ENCODE data around the gene PIK3R3.

PIK3R3 gene

DNA sequence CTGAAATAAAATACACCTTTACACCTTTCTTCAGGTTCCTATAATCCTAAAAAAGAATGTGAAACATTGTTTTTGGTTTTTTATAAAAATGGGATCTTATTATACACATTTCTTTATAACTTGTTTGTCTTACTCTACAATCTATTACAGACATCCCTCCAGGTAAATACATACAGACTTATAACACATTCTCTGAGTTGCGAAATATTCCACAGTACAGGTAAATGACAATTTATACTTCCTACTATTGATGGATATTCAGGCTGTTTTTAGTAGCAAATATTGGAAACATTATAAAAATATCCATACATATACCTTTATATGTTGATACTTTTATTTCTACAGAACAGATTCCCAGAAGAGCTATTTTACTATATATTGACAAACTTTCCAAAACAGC lies 20.3 kb downstream of the PIK3R3 start:
- H3K36me3 ChIP-seq (ENCODE audit: control insufficient read depth in 4 of 4, insufficient read depth in 4 of 4, low read length in 3 of 4), result no peaks in the 10 kb centered on the region
- no peak overlapping the region for H3K27ac ChIP-seq (ENCODE audit: insufficient read depth in 1 of 2, low read depth in 1 of 2, low read length in 2 of 2, poor library complexity in 1 of 2, severe bottlenecking in 2 of 2)
- no peak overlapping the region for H3K4me3 ChIP-seq (ENCODE audit: control insufficient read depth in 1 of 7, extremely low read depth in 1 of 7, insufficient read depth in 4 of 7, low read depth in 2 of 7, low read length in 6 of 7)
- no peaks in the 10 kb centered on the region for H3K4me1 ChIP-seq (ENCODE audit: control extremely low read depth in 1 of 4, control insufficient read depth in 4 of 4, insufficient read depth in 4 of 4, low read length in 3 of 4)
- ChIA-PET CTCF (no interaction called here), POLR2A (no interaction called here)
- DNase-seq, result no peak
- H3K27me3 ChIP-seq (replicated peaks in 2 of 5; ENCODE audit: control insufficient read depth in 4 of 5, insufficient read depth in 5 of 5, low read length in 4 of 5), result no peaks in the 10 kb centered on the region
- no peaks in the 10 kb centered on the region for H3K9me3 ChIP-seq (ENCODE audit: control extremely low read depth in 1 of 5, control insufficient read depth in 4 of 5, insufficient read depth in 2 of 5, low read depth in 1 of 5, low read length in 4 of 5)
- no CpG with 5 or more reads among the region's 1 CpG for WGBS (ENCODE audit: insufficient coverage)

DNA sequence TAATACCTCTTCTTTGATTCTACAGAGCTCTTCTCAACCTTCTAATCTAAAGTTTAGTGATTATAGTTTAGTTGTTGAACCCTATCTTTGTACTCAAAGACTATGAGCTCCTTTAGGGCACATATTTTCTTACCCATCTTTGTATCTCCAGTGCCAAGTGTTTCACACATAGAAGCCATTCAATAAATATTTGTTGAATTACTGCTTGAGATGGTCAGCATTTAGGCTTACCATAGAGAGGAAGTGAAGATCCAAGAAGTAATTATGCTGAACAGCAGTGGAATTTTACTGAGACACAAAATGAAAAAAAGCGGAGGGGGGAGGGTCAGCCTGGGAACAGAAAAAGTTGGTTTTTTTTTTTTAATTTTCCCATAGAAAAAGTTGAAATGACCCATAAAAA lies 21.9 kb downstream of the PIK3R3 start:
- no peak overlapping the region for H3K4me3 ChIP-seq (ENCODE audit: control insufficient read depth in 1 of 7, extremely low read depth in 1 of 7, insufficient read depth in 4 of 7, low read depth in 2 of 7, low read length in 6 of 7)
- no peak overlapping the region for H3K27ac ChIP-seq (ENCODE audit: insufficient read depth in 1 of 2, low read depth in 1 of 2, low read length in 2 of 2, poor library complexity in 1 of 2, severe bottlenecking in 2 of 2)
- H3K4me1 ChIP-seq (ENCODE audit: control extremely low read depth in 1 of 4, control insufficient read depth in 4 of 4, insufficient read depth in 4 of 4, low read length in 3 of 4), result no peaks in the 10 kb centered on the region
- DNase-seq, result no peak
- no peaks in the 10 kb centered on the region for H3K27me3 ChIP-seq (replicated peaks in 2 of 5; ENCODE audit: control insufficient read depth in 4 of 5, insufficient read depth in 5 of 5, low read length in 4 of 5)
- whole genome bisulfite sequencing (ENCODE audit: insufficient coverage), result 100% methylated on average over 1 of the region's 1 CpG
- no peaks in the 10 kb centered on the region for H3K9me3 ChIP-seq (ENCODE audit: control extremely low read depth in 1 of 5, control insufficient read depth in 4 of 5, insufficient read depth in 2 of 5, low read depth in 1 of 5, low read length in 4 of 5)
- no peaks in the 10 kb centered on the region for H3K36me3 ChIP-seq (ENCODE audit: control insufficient read depth in 4 of 4, insufficient read depth in 4 of 4, low read length in 3 of 4)
- ChIA-PET POLR2A (no interaction called here), CTCF (interaction anchor here (1.1 kb wide), 1 partner anchor 20 kb away, joined by 3 read pairs; no protein-coding TSS in a partner anchor)

DNA sequence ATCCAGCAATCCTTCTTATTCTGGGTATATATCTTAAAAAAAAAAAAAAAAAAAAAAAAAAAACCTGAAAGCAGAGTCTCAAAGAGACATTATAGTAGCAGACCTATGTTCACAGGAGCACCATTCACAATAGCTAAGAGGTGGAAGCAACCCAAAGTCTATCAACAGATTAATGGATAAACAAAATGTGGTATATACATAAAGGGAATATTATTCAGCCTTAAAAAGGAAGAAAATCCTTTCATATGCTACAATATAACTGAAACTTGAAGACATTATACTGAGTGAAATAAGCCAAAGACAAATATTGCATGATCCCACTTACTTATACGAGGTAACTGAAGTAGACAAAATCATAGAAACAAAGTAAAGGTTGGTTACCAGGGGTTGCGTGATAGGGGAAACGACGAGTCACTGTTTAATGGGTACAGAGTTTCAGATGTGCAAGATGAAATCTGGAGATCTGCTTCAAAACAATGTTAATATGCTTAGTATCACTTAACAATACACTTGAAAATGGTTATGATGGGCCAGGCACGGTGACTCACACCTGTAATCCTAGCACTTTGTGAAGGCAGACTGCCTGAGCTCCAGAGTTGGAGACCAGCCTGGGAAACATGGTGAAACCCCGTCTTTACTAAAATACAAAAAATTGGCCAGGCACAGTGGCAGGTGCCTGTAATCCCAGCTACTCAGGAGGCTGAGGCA lies 29.5 kb downstream of the PIK3R3 start:
- DNase-seq, result no peak
- Histone ChIP-seq H3K27ac (ENCODE audit: insufficient read depth in 1 of 2, low read depth in 1 of 2, low read length in 2 of 2, poor library complexity in 1 of 2, severe bottlenecking in 2 of 2) (no peak overlapping the region), H3K9me3 (ENCODE audit: control extremely low read depth in 1 of 5, control insufficient read depth in 4 of 5, insufficient read depth in 2 of 5, low read depth in 1 of 5, low read length in 4 of 5) (peaks cover 0 to 9% (median 0%) of the 10 kb centered on the region in 5 experiments), H3K27me3 (replicated peaks in 2 of 5; ENCODE audit: control insufficient read depth in 4 of 5, insufficient read depth in 5 of 5, low read length in 4 of 5) (no peaks in the 10 kb centered on the region), H3K4me3 (ENCODE audit: control insufficient read depth in 1 of 7, extremely low read depth in 1 of 7, insufficient read depth in 4 of 7, low read depth in 2 of 7, low read length in 6 of 7) (no peak overlapping the region), H3K36me3 (ENCODE audit: control insufficient read depth in 4 of 4, insufficient read depth in 4 of 4, low read length in 3 of 4) (peaks cover 0 to 3% (median 0%) of the 10 kb centered on the region in 4 experiments), H3K4me1 (ENCODE audit: control extremely low read depth in 1 of 4, control insufficient read depth in 4 of 4, insufficient read depth in 4 of 4, low read length in 3 of 4) (no peaks in the 10 kb centered on the region)
- ChIA-PET POLR2A (interaction anchor here (0.6 kb wide), 1 partner anchor 572 kb away, joined by 5 read pairs; no protein-coding TSS in a partner anchor), CTCF (no interaction called here)
- whole genome bisulfite sequencing (ENCODE audit: insufficient coverage), result 100% methylated on average over 2 of the region's 6 CpGs

DNA sequence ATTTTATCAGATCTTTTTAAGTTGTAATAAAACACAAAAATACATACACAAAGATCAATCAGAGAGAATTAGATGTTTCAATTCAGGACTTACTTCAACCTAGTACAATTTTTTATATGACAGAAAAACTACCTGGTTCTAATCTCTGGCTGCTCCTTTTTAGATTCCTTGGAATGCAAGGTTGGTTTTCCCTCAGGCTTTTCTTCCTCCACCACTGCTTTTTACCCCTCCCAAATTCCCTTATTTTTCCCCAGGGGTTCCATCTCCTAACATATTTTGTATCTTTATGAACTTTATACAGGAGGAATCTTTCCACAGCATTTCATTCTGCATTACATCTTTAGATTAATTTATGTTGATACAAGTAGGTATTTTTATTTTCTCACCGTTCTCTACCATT lies 33.2 kb downstream of the PIK3R3 start:
- Histone ChIP-seq H3K9me3 (ENCODE audit: control extremely low read depth in 1 of 5, control insufficient read depth in 4 of 5, insufficient read depth in 2 of 5, low read depth in 1 of 5, low read length in 4 of 5) (peaks cover 0 to 9% (median 0%) of the 10 kb centered on the region in 5 experiments), H3K27me3 (replicated peaks in 2 of 5; ENCODE audit: control insufficient read depth in 4 of 5, insufficient read depth in 5 of 5, low read length in 4 of 5) (no peaks in the 10 kb centered on the region), H3K4me1 (ENCODE audit: control extremely low read depth in 1 of 4, control insufficient read depth in 4 of 4, insufficient read depth in 4 of 4, low read length in 3 of 4) (no peaks in the 10 kb centered on the region), H3K27ac (ENCODE audit: insufficient read depth in 1 of 2, low read depth in 1 of 2, low read length in 2 of 2, poor library complexity in 1 of 2, severe bottlenecking in 2 of 2) (no peak overlapping the region), H3K4me3 (ENCODE audit: control insufficient read depth in 1 of 7, extremely low read depth in 1 of 7, insufficient read depth in 4 of 7, low read depth in 2 of 7, low read length in 6 of 7) (no peak overlapping the region), H3K36me3 (ENCODE audit: control insufficient read depth in 4 of 4, insufficient read depth in 4 of 4, low read length in 3 of 4) (peaks cover 0 to 3% (median 0%) of the 10 kb centered on the region in 4 experiments)
- DNase-seq, result no peak
- ChIA-PET POLR2A (no interaction called here), CTCF (no interaction called here)
- WGBS (ENCODE audit: insufficient coverage), result no CpG with 5 or more reads among the region's 1 CpG

DNA sequence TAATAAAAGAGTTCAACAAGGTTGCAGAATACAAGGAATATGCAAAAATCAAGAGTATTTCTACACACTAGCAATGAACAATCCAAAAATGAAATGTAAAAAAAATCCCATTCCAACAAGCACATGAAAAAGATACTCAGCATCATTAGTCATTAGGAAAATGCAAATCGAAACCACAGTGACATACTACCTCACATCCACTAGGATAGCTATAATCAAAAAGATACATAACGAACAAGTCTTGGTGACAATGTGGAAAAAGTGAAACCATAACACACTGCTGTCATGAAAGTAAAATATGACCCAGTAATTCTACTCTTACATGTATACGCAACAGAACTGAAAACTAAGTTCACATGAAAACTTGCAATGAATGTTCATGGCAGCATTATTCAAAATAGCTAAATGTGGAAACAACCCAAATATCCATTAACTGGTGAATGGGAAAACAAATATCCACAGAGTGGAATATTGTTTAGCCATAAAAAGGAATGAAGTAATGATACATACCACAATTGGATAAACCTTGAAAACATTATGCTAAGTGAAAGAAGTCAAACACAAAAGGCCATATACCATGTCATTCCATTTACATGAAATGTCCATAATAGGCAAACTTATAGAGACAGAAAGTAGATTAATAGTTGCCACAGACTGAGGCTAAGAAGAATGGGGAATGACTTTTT lies 34.3 kb downstream of the PIK3R3 start:
- WGBS (ENCODE audit: insufficient coverage), result no CpG with 5 or more reads among the region's 3 CpGs
- DNase-seq, result peak in 1 of 3 donors; percentile 2
- ChIA-PET CTCF (no interaction called here), POLR2A (no interaction called here)
- Histone ChIP-seq H3K9me3 (ENCODE audit: control extremely low read depth in 1 of 5, control insufficient read depth in 4 of 5, insufficient read depth in 2 of 5, low read depth in 1 of 5, low read length in 4 of 5) (peaks cover 0 to 9% (median 0%) of the 10 kb centered on the region in 5 experiments), H3K4me3 (ENCODE audit: control insufficient read depth in 1 of 7, extremely low read depth in 1 of 7, insufficient read depth in 4 of 7, low read depth in 2 of 7, low read length in 6 of 7) (no peak overlapping the region), H3K27ac (ENCODE audit: insufficient read depth in 1 of 2, low read depth in 1 of 2, low read length in 2 of 2, poor library complexity in 1 of 2, severe bottlenecking in 2 of 2) (no peak overlapping the region), H3K36me3 (ENCODE audit: control insufficient read depth in 4 of 4, insufficient read depth in 4 of 4, low read length in 3 of 4) (peaks cover 0 to 3% (median 0%) of the 10 kb centered on the region in 4 experiments), H3K27me3 (replicated peaks in 2 of 5; ENCODE audit: control insufficient read depth in 4 of 5, insufficient read depth in 5 of 5, low read length in 4 of 5) (no peaks in the 10 kb centered on the region), H3K4me1 (ENCODE audit: control extremely low read depth in 1 of 4, control insufficient read depth in 4 of 4, insufficient read depth in 4 of 4, low read length in 3 of 4) (no peaks in the 10 kb centered on the region)

DNA sequence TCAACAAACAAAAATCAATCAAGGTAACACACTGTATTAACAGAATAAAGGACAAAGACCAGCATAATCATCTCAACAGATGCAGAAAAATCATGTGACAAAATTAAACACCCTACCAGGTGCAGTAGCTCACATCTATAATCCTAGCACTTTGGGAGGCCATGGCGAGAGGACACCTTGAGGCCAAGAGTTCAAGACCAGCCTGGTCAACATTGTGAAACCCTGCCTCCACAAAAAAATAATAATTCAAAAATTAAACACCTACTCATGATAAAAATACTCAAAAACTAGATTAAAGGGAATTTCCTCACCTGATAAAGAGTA lies 35.3 kb downstream of the PIK3R3 start:
- no peak overlapping the region for H3K4me3 ChIP-seq (ENCODE audit: control insufficient read depth in 1 of 7, extremely low read depth in 1 of 7, insufficient read depth in 4 of 7, low read depth in 2 of 7, low read length in 6 of 7)
- CTCF ChIA-PET, result no interaction called here
- H3K27ac ChIP-seq (ENCODE audit: insufficient read depth in 1 of 2, low read depth in 1 of 2, low read length in 2 of 2, poor library complexity in 1 of 2, severe bottlenecking in 2 of 2), result peak overlapping the region in 1 of 2 experiments; percentile 2
- POLR2A ChIA-PET, result no interaction called here
- 100% methylated on average over 1 of the region's 1 CpG for WGBS (ENCODE audit: insufficient coverage)
- DNase-seq, result no peak
- no peaks in the 10 kb centered on the region for H3K27me3 ChIP-seq (replicated peaks in 2 of 5; ENCODE audit: control insufficient read depth in 4 of 5, insufficient read depth in 5 of 5, low read length in 4 of 5)
- H3K9me3 ChIP-seq (ENCODE audit: control extremely low read depth in 1 of 5, control insufficient read depth in 4 of 5, insufficient read depth in 2 of 5, low read depth in 1 of 5, low read length in 4 of 5), result peaks cover 0 to 9% (median 0%) of the 10 kb centered on the region in 5 experiments
- H3K36me3 ChIP-seq (ENCODE audit: control insufficient read depth in 4 of 4, insufficient read depth in 4 of 4, low read length in 3 of 4), result peaks cover 0 to 3% (median 0%) of the 10 kb centered on the region in 4 experiments
- H3K4me1 ChIP-seq (ENCODE audit: control extremely low read depth in 1 of 4, control insufficient read depth in 4 of 4, insufficient read depth in 4 of 4, low read length in 3 of 4), result no peaks in the 10 kb centered on the region

All from common myeloid progenitor, CD34-positive (primary cell).